ENCODE results near the gene CDHR3. TPM values are rescaled to one million over a fixed set of nuclear protein-coding genes. Genes with fewer than 3 reads are reported as not detected.
A peak's percentile ranks its signal among the peaks of the same experiment; 100 is the strongest.

Gene CDHR3
- total and polyA plus RNA-seq, 10 of the 15 experiments (the other 5 are each of a cell fraction or from before 2014, with no cell fraction given), result 0.06 to 0.11 TPM; not detected in 8

DNA sequence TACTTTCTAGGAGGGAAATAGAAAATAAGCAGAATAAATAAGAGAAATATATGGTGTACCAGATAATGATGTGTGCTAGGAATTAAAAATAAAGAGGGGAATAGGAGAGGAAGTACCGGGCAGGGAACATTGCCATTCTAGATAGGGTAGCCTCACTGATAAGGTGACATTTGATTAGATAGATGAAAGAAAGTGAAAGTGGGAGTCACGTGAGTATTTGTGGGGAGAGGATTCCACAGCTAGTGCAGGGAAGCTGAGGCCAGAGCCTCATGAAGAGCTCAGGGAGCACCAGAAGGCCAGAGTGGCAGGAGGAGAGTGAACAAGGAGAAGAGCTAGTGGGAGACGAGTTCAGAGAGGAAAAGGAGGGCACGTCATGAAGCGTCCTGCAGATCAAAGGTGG lies 49.1 kb downstream of the CDHR3 start:
- ChIA-PET POLR2A (no interaction called here), CTCF (interaction anchor here (1.1 to 6.3 kb wide), 3 partner anchors 34 to 251 kb away, joined by 3 to 68 read pairs (median 4); no protein-coding TSS in a partner anchor), RAD21 (ENCODE audit: unreplicated experiment) (interaction anchor here (1.1 to 3.3 kb wide), 2 partner anchors 251 to 254 kb away, joined by 3 to 19 read pairs; no protein-coding TSS in a partner anchor), SMC1A (ENCODE audit: uncharacterized antibody, unreplicated experiment) (interaction anchor here (0.6 to 3.4 kb wide), 4 partner anchors 23 to 252 kb away, joined by 3 to 24 read pairs (median 3); no protein-coding TSS in a partner anchor)
- no TSS peak for BruUV-seq (replicated peaks)
- Histone ChIP-seq H3K4me3 (no peak overlapping the region), H3K79me2 (ENCODE audit: control insufficient read depth, insufficient read depth, low read length) (no peaks in the 10 kb centered on the region), H3K4me1 (ENCODE audit: control insufficient read depth, insufficient read depth, low read length) (no peaks in the 10 kb centered on the region), H3K36me3 (ENCODE audit: control insufficient read depth in 2 of 2, insufficient read depth in 2 of 2, low read length in 1 of 2) (no peaks in the 10 kb centered on the region), H3K27ac (ENCODE audit: control insufficient read depth, insufficient read depth) (no peak overlapping the region), H3K9ac (ENCODE audit: control insufficient read depth, insufficient read depth, low read length) (no peak overlapping the region), H3K9me3 (replicated peaks; ENCODE audit: control insufficient read depth, insufficient read depth, low read length) (peaks cover 5% of the 10 kb centered on the region; the same call in 2 of the 3 replicates), H2AFZ (ENCODE audit: control insufficient read depth, low read depth, low read length) (no peak overlapping the region), H4K20me1 (ENCODE audit: control insufficient read depth, insufficient read depth) (no peaks in the 10 kb centered on the region), H3K27me3 (replicated peaks in 1 of 2; ENCODE audit: control insufficient read depth in 2 of 2, insufficient read depth in 2 of 2, low read length in 1 of 2) (no peaks in the 10 kb centered on the region; a peak in 3 of 4 replicates), H3K4me2 (ENCODE audit: control insufficient read depth, insufficient read depth) (no peak overlapping the region)
- DNase-seq (ENCODE audit: low read depth, low spot score) (no peak), FAIRE-seq (no peak), ATAC-seq (no peak)
- in situ Hi-C loops (cut with MboI) (loop anchor here (10.0 kb wide), 1 partner anchor 247 kb away; no protein-coding TSS in a partner anchor), intact Hi-C loops (cut with micrococcal nuclease; ENCODE audit: unreplicated experiment) (no loop called here)
- TF ChIP-seq, protein P1, sequence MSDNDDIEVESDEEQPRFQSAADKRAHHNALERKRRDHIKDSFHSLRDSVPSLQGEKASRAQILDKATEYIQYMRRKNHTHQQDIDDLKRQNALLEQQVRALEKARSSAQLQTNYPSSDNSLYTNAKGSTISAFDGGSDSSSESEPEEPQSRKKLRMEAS (IDR thresholded peaks at IDR 0.05; ENCODE audit: low read depth, low read length), result no peak
- TF ChIP-seq BHLHE40 (IDR thresholded peaks at IDR 0.05; ENCODE audit: borderline replicate concordance in 1 of 2, low read depth in 2 of 2, low read length in 1 of 2), result peak in 1 of 2 experiments; percentile 51; a peak in 2 of 4 replicates
- WGBS (ENCODE audit: insufficient coverage, insufficient replicate concordance, low lambda C conversion rate, missing lambda C conversion rate), result 8% methylated on average over 5 of the region's 5 CpGs

DNA sequence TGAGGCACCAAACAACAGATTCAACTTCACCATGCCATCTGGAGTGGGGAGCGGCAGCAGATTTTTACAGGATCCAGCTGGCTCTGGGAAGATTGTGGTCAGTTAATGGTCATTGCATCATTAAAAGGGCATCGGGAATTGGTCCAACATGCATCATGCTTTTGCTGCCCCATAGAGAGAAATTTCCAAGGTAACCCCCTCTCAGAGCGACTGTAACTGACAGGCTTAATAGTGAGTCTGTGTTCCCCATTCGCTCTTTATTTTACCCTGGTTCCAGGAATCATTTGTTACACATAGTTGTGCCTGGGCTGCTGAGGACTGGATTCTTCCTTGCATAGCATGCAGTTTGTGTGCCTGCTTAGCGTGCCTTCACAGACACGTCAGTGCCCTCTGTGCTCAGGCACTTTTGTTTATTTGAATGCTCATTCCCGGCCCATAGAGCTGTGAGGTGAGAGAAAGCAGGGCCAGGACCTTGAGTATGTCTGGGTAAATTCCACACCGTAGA lies 49.9 kb downstream of the CDHR3 start:
- SMC1A ChIA-PET (ENCODE audit: uncharacterized antibody, unreplicated experiment), result interaction anchor here (0.6 to 3.9 kb wide), 4 partner anchors 27 to 276 kb away, joined by 3 to 24 read pairs (median 10); no protein-coding TSS in a partner anchor
- in situ Hi-C loops (cut with MboI), result loop anchor here (10.0 kb wide), 1 partner anchor 248 kb away; no protein-coding TSS in a partner anchor
- H3K27me3 ChIP-seq (replicated peaks in 1 of 2; ENCODE audit: control insufficient read depth in 2 of 2, insufficient read depth in 2 of 2, low read length in 1 of 2), result no peaks in the 10 kb centered on the region; a peak in 3 of 4 replicates
- CTCF ChIA-PET, result interaction anchor here (1.0 to 6.3 kb wide), 3 partner anchors 10 to 252 kb away, joined by 4 to 68 read pairs (median 4); no protein-coding TSS in a partner anchor
- POLR2A ChIA-PET, result no interaction called here
- TF ChIP-seq SREBF2 (IDR thresholded peaks at IDR 0.05; ENCODE audit: low read length), result no peak
- ATAC-seq (no peak), DNase-seq (ENCODE audit: low read depth, low spot score) (no peak), FAIRE-seq (no peak)
- no peak overlapping the region for H3K9ac ChIP-seq (ENCODE audit: control insufficient read depth, insufficient read depth, low read length)
- WGBS (ENCODE audit: insufficient coverage, insufficient replicate concordance, low lambda C conversion rate, missing lambda C conversion rate), result 52% methylated on average over 8 of the region's 8 CpGs
- H3K27ac ChIP-seq (ENCODE audit: control insufficient read depth, insufficient read depth), result no peak overlapping the region
- H3K79me2 ChIP-seq (ENCODE audit: control insufficient read depth, insufficient read depth, low read length), result no peaks in the 10 kb centered on the region
- H3K4me3 ChIP-seq, result no peak overlapping the region
- RAD21 ChIA-PET (ENCODE audit: unreplicated experiment), result interaction anchor here (1.1 to 3.3 kb wide), 2 partner anchors 252 to 255 kb away, joined by 3 to 19 read pairs; no protein-coding TSS in a partner anchor
- no peaks in the 10 kb centered on the region for H4K20me1 ChIP-seq (ENCODE audit: control insufficient read depth, insufficient read depth)
- no peak overlapping the region for H2AFZ ChIP-seq (ENCODE audit: control insufficient read depth, low read depth, low read length)
- H3K4me1 ChIP-seq (ENCODE audit: control insufficient read depth, insufficient read depth, low read length), result no peaks in the 10 kb centered on the region
- peaks cover 5% of the 10 kb centered on the region; the same call in 2 of the 3 replicates for H3K9me3 ChIP-seq (replicated peaks; ENCODE audit: control insufficient read depth, insufficient read depth, low read length)
- no peaks in the 10 kb centered on the region for H3K36me3 ChIP-seq (ENCODE audit: control insufficient read depth in 2 of 2, insufficient read depth in 2 of 2, low read length in 1 of 2)
- H3K4me2 ChIP-seq (ENCODE audit: control insufficient read depth, insufficient read depth), result no peak overlapping the region
- BruUV-seq (replicated peaks), result no TSS peak
- intact Hi-C loops (cut with micrococcal nuclease; ENCODE audit: unreplicated experiment), result no loop called here

Measured in GM12878 (cell line).